Keratinocyte (primary cell): ENCODE results near the gene CYP26C1. TPM values are rescaled to one million over a fixed set of nuclear protein-coding genes. Genes with fewer than 3 reads are reported as not detected.

ENCODE experiments used
- DNase-seq: peaks from one replicate; pipeline ENCODE4 v3.0.0-alpha.2; 2011; ENCODE audit warnings: low read depth, missing footprints, low spot score
- FAIRE-seq: peaks from 2 replicates; lab custom pipeline; 2011; peaks lifted over from hg19 to GRCh38; lab: Jason Lieb, UNC
- H2AFZ ChIP-seq: 2 replicates; pipeline ENCODE4 v1.6.0; 2012; ENCODE audit warnings: low read length, control low read depth, inconsistent platforms; ENCODE audit not compliant: control insufficient read depth
- H3K27ac ChIP-seq: 2 replicates; pipeline ENCODE4 v1.5.1; 2011; ENCODE audit warnings: low read length; ENCODE audit not compliant: control insufficient read depth, insufficient read depth
- H3K27me3 ChIP-seq: 3 replicates; pipeline ENCODE4 v1.6.0; 2011; ENCODE audit warnings: low read length; ENCODE audit not compliant: control insufficient read depth, insufficient read depth; ENCODE audit errors: extremely low read depth
- H3K36me3 ChIP-seq, 2 experiments: 2 replicates in 1 of 2; 3 replicates in 1 of 2; pipeline ENCODE4 v1.5.1; 2011; ENCODE audit warnings: low read length in 2 of 2, mild to moderate bottlenecking in 1 of 2; ENCODE audit not compliant: control insufficient read depth in 2 of 2, insufficient read depth in 2 of 2; ENCODE audit errors: extremely low read depth in 1 of 2
- H3K4me1 ChIP-seq: 3 replicates; pipeline ENCODE4 v1.5.1; 2011; ENCODE audit warnings: low read length; ENCODE audit not compliant: control insufficient read depth, insufficient read depth; ENCODE audit errors: extremely low read depth
- H3K4me2 ChIP-seq: 3 replicates; pipeline ENCODE4 v1.6.0; 2011; ENCODE audit warnings: low read depth, low read length; ENCODE audit not compliant: control insufficient read depth, insufficient read depth; ENCODE audit errors: extremely low read depth
- H3K4me3 ChIP-seq, 3 experiments: fragments of 200-600 bp in 1 of 3; sonication (generic) in 1 of 3; 2 replicates in 2 of 3; 3 replicates in 1 of 3; pipeline ENCODE4 v1.5.1; 2011 to 2016; ENCODE audit warnings: low read length in 3 of 3, mild to moderate bottlenecking in 3 of 3, control low read depth in 2 of 3, inconsistent platforms in 1 of 3, low read depth in 1 of 3, mixed read lengths in 1 of 3, mixed run types in 1 of 3, moderate library complexity in 1 of 3; ENCODE audit not compliant: control insufficient read depth in 2 of 3, insufficient read depth in 2 of 3; ENCODE audit errors: extremely low read depth in 1 of 3
- H3K79me2 ChIP-seq: 2 replicates; pipeline ENCODE4 v1.6.0; 2012; ENCODE audit warnings: low read length; ENCODE audit not compliant: control insufficient read depth, insufficient read depth
- H3K9ac ChIP-seq: 3 replicates; pipeline ENCODE4 v1.6.0; 2011; ENCODE audit warnings: low read length; ENCODE audit not compliant: control insufficient read depth, insufficient read depth; ENCODE audit errors: extremely low read depth
- H3K9me1 ChIP-seq: 3 replicates; pipeline ENCODE4 v1.6.0; 2011; ENCODE audit warnings: low read length; ENCODE audit not compliant: control insufficient read depth, insufficient read depth; ENCODE audit errors: extremely low read depth
- H3K9me3 ChIP-seq: 2 replicates; pipeline ENCODE4 v1.5.1; 2012; ENCODE audit warnings: low read depth, low read length; ENCODE audit not compliant: control insufficient read depth
- H4K20me1 ChIP-seq: 3 replicates; pipeline ENCODE4 v1.6.0; 2011; ENCODE audit warnings: low read length; ENCODE audit not compliant: control insufficient read depth, insufficient read depth; ENCODE audit errors: extremely low read depth
- CTCF ChIP-seq, 3 experiments: IDR thresholded peaks in 1 of 3; conservative IDR thresholded peaks in 1 of 3; optimal IDR thresholded peaks in 1 of 3; 2 replicates in 2 of 3; 3 replicates in 1 of 3; pipeline versions ENCODE3 to v1.5.1; 2011; ENCODE audit warnings: low read length in 3 of 3, mild to moderate bottlenecking in 3 of 3, moderate library complexity in 2 of 3, control low read depth in 1 of 3, inconsistent platforms in 1 of 3; ENCODE audit not compliant: insufficient read depth in 2 of 3; ENCODE audit errors: extremely low read depth in 1 of 3
- EZH2 ChIP-seq: IDR thresholded peaks from one replicate; pipeline ENCODE4 v1.6.1; 2012; ENCODE audit warnings: inconsistent platforms, mild to moderate bottlenecking, low read length, moderate library complexity
- dilution Hi-C: fragments of 300-500 bp; cut with MboI; formaldehyde crosslinking; loops from one replicate; pipeline ENCODE4 v1.7.0; 2020; ENCODE audit warnings: low sequenced_read_pairs; ENCODE audit not compliant: extremely low pct_ligation_motif_present
- polyA plus RNA-seq, 5 experiments: library from polyadenylated mRNA; depleted of rRNA in 3 of 5; stranded (reverse) in 3 of 5; stranded (forward) in 1 of 5; unstranded in 1 of 5; fragments of >200 nt; gene quantifications; 1 replicate in 1 of 5; 2 replicates in 3 of 5; 3 replicates in 1 of 5; pipeline versions ENCODE4 v1.2.1 to v1.2.3, GENCODE V29; 2011 to 2012; ENCODE audit warnings: missing spikeins in 2 of 5, low read depth in 1 of 5, low replicate concordance in 1 of 5

Gene CYP26C1
- polyA plus RNA-seq, 1 donor (not counting 4 experiments of a cell fraction or from before 2014, with no cell fraction given): not detected

DNA sequence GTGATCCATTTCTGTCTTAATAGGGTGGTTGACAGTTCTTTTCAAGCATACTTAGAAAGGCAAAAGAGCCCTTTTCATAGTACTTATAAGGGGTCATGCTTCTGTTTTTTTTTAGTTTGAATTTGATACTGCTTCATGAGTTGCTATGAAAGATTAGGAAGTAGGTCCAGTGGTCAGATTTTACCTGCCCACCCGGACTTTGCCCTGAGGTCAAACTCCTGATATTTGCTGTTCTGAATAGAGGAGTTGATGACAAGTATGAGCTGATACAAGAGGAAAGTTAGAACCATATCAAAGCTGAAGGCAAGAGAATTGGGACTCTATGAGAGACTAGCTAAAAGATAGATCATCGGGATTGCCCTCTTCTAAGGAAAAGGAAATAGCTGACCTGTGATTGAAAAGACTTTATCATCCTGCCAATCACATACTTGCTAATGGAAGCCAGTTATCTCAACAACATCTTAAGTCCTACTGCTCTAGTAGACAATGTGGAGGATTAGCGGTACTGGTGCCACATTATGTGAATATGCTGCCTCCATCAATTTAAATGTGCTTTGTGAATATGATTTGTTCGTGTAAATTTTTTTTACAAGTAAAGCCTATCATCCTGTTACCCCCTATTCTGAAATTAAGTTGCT is 37.5 kb upstream of the CYP26C1 start:
- Histone ChIP-seq H3K27ac (no peak overlapping the region), H3K9me1 (no peaks in the 10 kb centered on the region), H3K36me3 (no peaks in the 10 kb centered on the region), H3K79me2 (no peaks in the 10 kb centered on the region), H2AFZ (no peak overlapping the region), H4K20me1 (no peaks in the 10 kb centered on the region), H3K4me2 (no peak overlapping the region), H3K4me3 (no peak overlapping the region), H3K27me3 (no peaks in the 10 kb centered on the region), H3K9ac (no peak overlapping the region), H3K4me1 (no peaks in the 10 kb centered on the region), H3K9me3 (no peaks in the 10 kb centered on the region)
- dilution Hi-C loops: no loop called here
- FAIRE-seq (no peak), DNase-seq (no peak)
- no peak for TF ChIP-seq EZH2
- TF ChIP-seq CTCF (optimal IDR thresholded peaks at IDR 0.05 in 1 of 3, IDR thresholded peaks at IDR 0.05 in 1 of 3, conservative IDR thresholded peaks at IDR 0.05 in 1 of 3; ENCODE audit: extremely low read depth in 1 of 3, insufficient read depth in 2 of 3, low read length in 3 of 3): no peak

- Histone ChIP-seq H3K27me3 (no peaks in the 10 kb centered on the region), H3K4me1 (peaks cover 11% of the 10 kb centered on the region), H3K36me3 (no peaks in the 10 kb centered on the region), H2AFZ (no peak overlapping the region), H3K4me2 (no peak overlapping the region), H3K9me1 (no peaks in the 10 kb centered on the region), H3K9me3 (no peaks in the 10 kb centered on the region), H3K79me2 (no peaks in the 10 kb centered on the region), H3K27ac (no peak overlapping the region), H3K9ac (no peak overlapping the region), H4K20me1 (no peaks in the 10 kb centered on the region), H3K4me3 (no peak overlapping the region)
- dilution Hi-C loops: no loop called here
- DNase-seq (no peak), FAIRE-seq (no peak)
- TF ChIP-seq CTCF (optimal IDR thresholded peaks at IDR 0.05 in 1 of 3, IDR thresholded peaks at IDR 0.05 in 1 of 3, conservative IDR thresholded peaks at IDR 0.05 in 1 of 3; ENCODE audit: extremely low read depth in 1 of 3, insufficient read depth in 2 of 3, low read length in 3 of 3) (no peak), EZH2 (no peak)
These were observed 34.5 kb upstream of the CYP26C1 start for GRCh38 chr10:93026072-93026471.
